Thyroid gland (tissue), 4 donors: Measurements from ENCODE around the gene RYR2.

Experiments
- POLR2A ChIP-seq, 2 donors: fragments of 450-650 bp; IDR thresholded peaks; one replicate each; pipeline ENCODE4 v1.6.1; 2017; ENCODE audit warnings: antibody characterized with exemption in 2 of 2, mild to moderate bottlenecking in 2 of 2, moderate library complexity in 1 of 2
- TF ChIP-seq, protein P1 (sequence below), 6 experiments: fragments of 200-600 bp in 3 of 6; fragments of 450-650 bp in 3 of 6; sonication (generic) in 3 of 6; IDR thresholded peaks; one replicate each; pipeline ENCODE4 v1.5.1; 2016 to 2019; ENCODE audit warnings: antibody characterized with exemption in 6 of 6, mild to moderate bottlenecking in 2 of 6, inconsistent platforms in 1 of 6, moderate library complexity in 1 of 6

DNA sequence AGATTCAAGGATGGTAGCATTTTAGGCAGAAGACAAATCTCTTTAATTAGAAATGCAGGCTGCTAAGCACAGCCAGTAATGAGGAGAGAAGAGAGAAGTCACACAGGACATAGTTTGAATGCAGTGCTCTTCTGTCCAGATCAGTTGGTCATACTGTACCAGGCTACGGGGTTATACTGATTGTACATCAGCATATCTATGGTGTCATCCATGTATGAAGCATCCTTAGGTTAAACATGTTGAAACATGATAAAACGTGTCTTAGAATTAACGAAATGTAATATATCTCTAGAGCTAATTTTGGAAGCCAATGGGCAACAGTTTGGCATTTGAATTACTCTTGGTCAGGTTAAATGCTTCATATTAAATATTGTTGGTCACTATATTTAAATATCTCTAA lies 199.1 kb downstream of the RYR2 start:
- no peak for TF ChIP-seq POLR2A (IDR thresholded peaks at IDR 0.05)
- TF ChIP-seq, protein P1, sequence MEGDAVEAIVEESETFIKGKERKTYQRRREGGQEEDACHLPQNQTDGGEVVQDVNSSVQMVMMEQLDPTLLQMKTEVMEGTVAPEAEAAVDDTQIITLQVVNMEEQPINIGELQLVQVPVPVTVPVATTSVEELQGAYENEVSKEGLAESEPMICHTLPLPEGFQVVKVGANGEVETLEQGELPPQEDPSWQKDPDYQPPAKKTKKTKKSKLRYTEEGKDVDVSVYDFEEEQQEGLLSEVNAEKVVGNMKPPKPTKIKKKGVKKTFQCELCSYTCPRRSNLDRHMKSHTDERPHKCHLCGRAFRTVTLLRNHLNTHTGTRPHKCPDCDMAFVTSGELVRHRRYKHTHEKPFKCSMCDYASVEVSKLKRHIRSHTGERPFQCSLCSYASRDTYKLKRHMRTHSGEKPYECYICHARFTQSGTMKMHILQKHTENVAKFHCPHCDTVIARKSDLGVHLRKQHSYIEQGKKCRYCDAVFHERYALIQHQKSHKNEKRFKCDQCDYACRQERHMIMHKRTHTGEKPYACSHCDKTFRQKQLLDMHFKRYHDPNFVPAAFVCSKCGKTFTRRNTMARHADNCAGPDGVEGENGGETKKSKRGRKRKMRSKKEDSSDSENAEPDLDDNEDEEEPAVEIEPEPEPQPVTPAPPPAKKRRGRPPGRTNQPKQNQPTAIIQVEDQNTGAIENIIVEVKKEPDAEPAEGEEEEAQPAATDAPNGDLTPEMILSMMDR (IDR thresholded peaks at IDR 0.05) = no peak
